ENCODE results near the gene SLC1A2.

DNA sequence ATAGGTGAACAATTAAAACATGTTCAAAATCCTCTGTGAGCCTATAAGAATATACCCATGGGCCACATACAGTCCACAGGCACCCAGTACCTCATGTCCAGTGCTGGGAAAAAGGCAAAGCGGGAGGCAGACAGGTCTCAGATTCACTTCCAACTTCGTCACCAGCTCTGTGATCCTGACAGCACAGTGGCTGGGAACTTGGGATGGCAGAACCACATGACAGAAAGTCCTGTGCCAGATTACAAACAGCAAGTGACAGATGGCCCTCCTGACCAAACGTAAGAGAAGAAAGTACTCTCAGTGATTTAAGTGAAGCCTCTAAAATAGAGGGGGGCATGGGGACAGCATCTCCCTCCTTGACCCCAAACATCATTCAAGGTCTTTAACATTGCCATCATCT, 5.8 kb downstream of the SLC1A2 start:
- TF ChIP-seq, protein P1, sequence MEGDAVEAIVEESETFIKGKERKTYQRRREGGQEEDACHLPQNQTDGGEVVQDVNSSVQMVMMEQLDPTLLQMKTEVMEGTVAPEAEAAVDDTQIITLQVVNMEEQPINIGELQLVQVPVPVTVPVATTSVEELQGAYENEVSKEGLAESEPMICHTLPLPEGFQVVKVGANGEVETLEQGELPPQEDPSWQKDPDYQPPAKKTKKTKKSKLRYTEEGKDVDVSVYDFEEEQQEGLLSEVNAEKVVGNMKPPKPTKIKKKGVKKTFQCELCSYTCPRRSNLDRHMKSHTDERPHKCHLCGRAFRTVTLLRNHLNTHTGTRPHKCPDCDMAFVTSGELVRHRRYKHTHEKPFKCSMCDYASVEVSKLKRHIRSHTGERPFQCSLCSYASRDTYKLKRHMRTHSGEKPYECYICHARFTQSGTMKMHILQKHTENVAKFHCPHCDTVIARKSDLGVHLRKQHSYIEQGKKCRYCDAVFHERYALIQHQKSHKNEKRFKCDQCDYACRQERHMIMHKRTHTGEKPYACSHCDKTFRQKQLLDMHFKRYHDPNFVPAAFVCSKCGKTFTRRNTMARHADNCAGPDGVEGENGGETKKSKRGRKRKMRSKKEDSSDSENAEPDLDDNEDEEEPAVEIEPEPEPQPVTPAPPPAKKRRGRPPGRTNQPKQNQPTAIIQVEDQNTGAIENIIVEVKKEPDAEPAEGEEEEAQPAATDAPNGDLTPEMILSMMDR (IDR thresholded peaks at IDR 0.05), result no peak
- TF ChIP-seq POLR2A (IDR thresholded peaks at IDR 0.05), result no peak
